ENCODE data around the gene LSM2. TPM values are rescaled to one million over a fixed set of nuclear protein-coding genes. Genes with fewer than 3 reads are reported as not detected.
A peak's percentile ranks its signal among the peaks of the same experiment; 100 is the strongest.

The LSM2 gene
- total and polyA plus RNA-seq, 7 donors: 19.5 to 92.1 (median 35.3) TPM

DNA sequence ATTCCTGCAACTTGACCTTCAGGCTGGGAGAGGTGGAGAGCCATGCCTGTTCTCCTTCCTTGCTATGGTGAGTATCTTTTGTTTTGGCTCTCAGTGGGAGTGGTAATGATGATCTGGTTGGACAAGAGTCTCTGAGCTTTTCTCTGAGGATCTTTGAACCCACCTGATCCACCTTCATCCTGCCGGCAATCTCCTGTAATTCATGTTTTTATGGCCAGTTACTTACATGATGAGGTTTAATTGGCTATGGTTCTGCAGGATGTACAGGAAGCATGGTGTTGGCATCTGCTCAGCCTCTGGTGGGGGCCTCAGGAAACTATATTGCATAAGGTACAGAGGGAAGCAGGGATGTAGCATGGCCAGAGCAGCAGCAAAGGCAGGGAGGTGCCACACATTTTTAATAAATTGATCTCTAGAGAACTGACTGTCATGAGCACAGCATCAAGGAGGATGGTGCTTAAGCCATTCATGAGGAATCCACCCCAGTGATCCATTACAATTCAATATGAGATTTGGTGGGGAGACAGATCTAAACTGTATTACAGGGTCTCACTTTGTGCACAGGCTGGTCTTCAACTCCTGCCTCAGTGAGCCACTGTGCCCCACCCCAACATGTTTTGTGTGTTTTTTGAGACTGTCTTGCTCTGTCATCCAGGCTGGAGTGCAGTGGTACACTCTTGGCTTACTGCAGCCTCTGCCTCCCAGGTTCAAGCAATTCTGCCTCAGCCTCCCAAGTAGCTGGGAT is 30.8 kb upstream of the LSM2 start:
- no peaks in the 10 kb centered on the region for H3K27me3 ChIP-seq (ENCODE audit: insufficient read depth in 3 of 3, low read length in 2 of 3)
- DNase-seq (no peak), ATAC-seq (peak in 1 of 4 donors; percentile 11)
- peak overlapping the region; percentile 86 for H3K4me3 ChIP-seq
- 21 to 35% (median 26%) methylated on average over 1 of the region's 1 CpG for WGBS, 3 donors
- peak overlapping the region; percentile 90 for H3K27ac ChIP-seq
- H3K9me3 ChIP-seq: no peaks in the 10 kb centered on the region
- peaks cover 10 to 55% of the 10 kb centered on the region in 2 donors for H3K36me3 ChIP-seq (ENCODE audit: insufficient read depth in 1 of 2, low read depth in 1 of 2)
- intact Hi-C loops (cut with DNase I): loop anchor here in 1 of 2 donors (2.0 to 10.0 kb wide), 2 partner anchors 25 to 293 kb away; partner anchors contain the start of genes ATP6V1G2, DDX39B, NEU1 and NFKBIL1
- peaks cover 36% of the 10 kb centered on the region for H3K4me1 ChIP-seq
- TF ChIP-seq, protein P1, sequence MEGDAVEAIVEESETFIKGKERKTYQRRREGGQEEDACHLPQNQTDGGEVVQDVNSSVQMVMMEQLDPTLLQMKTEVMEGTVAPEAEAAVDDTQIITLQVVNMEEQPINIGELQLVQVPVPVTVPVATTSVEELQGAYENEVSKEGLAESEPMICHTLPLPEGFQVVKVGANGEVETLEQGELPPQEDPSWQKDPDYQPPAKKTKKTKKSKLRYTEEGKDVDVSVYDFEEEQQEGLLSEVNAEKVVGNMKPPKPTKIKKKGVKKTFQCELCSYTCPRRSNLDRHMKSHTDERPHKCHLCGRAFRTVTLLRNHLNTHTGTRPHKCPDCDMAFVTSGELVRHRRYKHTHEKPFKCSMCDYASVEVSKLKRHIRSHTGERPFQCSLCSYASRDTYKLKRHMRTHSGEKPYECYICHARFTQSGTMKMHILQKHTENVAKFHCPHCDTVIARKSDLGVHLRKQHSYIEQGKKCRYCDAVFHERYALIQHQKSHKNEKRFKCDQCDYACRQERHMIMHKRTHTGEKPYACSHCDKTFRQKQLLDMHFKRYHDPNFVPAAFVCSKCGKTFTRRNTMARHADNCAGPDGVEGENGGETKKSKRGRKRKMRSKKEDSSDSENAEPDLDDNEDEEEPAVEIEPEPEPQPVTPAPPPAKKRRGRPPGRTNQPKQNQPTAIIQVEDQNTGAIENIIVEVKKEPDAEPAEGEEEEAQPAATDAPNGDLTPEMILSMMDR (IDR thresholded peaks at IDR 0.05): no peak

DNA sequence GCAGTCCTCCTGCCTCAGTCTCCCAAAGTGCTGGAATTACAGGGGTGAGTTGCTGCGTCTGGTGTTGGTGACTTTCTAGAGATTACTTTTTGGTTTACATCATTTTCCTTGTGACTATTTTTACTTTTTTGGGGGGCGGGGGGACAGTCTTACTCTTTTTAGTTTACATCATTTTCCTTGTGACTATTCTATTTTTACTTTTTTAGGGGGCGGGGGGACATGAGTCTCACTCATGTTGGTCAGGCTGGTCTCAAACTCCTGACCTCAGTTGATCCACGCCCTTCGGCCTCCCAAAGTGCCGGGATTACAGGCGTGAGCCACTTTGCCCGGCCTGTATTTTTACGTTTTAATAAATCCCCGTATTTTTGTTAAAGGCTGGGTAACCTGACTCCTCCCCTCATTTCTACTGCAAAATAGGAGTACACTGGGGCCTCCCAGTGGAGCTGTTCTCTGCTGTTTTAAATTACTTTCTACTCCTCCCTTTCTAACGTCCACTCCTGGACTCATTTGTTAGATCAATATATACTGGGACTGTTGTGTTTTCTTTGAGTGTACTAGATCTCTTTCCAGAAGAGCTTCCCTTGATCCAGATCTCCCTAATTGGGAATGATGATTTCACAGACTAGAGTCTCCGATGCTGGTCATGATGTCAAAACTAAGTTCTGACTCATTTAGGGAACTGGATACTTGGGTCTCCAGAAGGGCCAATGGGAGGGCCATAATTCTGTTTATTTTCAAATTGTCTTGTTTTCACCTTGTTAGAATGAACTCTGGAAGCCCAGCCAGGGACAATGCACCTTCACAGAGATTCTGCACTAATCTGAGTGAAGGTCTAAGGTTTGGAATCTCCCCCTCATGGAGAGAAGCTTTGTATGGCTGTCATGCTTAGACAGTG is 30.0 kb upstream of the LSM2 start:
- peaks cover 10 to 55% of the 10 kb centered on the region in 2 donors for H3K36me3 ChIP-seq (ENCODE audit: insufficient read depth in 1 of 2, low read depth in 1 of 2)
- H3K27me3 ChIP-seq (ENCODE audit: insufficient read depth in 3 of 3, low read length in 2 of 3): no peaks in the 10 kb centered on the region
- no peaks in the 10 kb centered on the region for H3K9me3 ChIP-seq
- TF ChIP-seq, protein P1 (IDR thresholded peaks at IDR 0.05): no peak
- WGBS, 3 donors: 23 to 29% (median 28%) methylated on average over 12 of the region's 12 CpGs
- intact Hi-C loops (cut with DNase I): loop anchor here in 1 of 2 donors (2.0 to 10.0 kb wide), 2 partner anchors 26 to 292 kb away; partner anchors contain the start of genes ATP6V1G2, DDX39B, NEU1 and NFKBIL1
- H3K27ac ChIP-seq: peak overlapping the region; percentile 90
- H3K4me3 ChIP-seq: peak overlapping the region; percentile 86
- peaks cover 36% of the 10 kb centered on the region for H3K4me1 ChIP-seq
- DNase-seq (no peak), ATAC-seq (peak; percentile 20 to 50 (median 34))

DNA sequence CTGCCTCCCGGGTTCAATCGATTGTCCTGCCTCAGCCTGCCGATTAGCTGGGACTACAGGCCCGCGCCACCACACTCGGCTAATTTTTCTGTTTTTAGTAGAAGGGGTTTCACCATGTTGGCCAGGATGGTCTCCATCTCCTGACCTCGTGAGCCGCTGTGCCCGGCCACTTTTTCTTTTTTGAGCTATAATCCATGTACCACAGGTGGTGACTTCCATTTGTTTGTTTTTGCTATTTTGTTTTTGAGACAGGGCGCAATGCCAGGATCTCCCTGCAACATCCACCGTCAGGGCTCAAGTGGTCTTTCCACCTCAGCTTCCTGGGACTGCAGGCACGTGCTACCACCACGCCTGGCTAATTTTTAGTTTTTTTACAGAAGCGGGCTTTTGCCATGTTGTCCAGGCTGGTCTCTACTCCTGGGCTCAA is 29.3 kb upstream of the LSM2 start:
- peak overlapping the region; percentile 90 for H3K27ac ChIP-seq
- TF ChIP-seq, protein P1 (IDR thresholded peaks at IDR 0.05): no peak
- peaks cover 10 to 50% of the 10 kb centered on the region in 2 donors for H3K36me3 ChIP-seq (ENCODE audit: insufficient read depth in 1 of 2, low read depth in 1 of 2)
- no peaks in the 10 kb centered on the region for H3K9me3 ChIP-seq
- no peaks in the 10 kb centered on the region for H3K27me3 ChIP-seq (ENCODE audit: insufficient read depth in 3 of 3, low read length in 2 of 3)
- H3K4me3 ChIP-seq: peak overlapping the region; percentile 86
- intact Hi-C loops (cut with DNase I): loop anchor here in 1 of 2 donors (2.0 to 10.0 kb wide), 2 partner anchors 27 to 291 kb away; partner anchors contain the start of genes ATP6V1G2, DDX39B, NEU1 and NFKBIL1
- 15 to 17% (median 15%) methylated on average over 14 of the region's 14 CpGs for WGBS, 3 donors
- DNase-seq (no peak), ATAC-seq (no peak)
- H3K4me1 ChIP-seq: peaks cover 42% of the 10 kb centered on the region

DNA sequence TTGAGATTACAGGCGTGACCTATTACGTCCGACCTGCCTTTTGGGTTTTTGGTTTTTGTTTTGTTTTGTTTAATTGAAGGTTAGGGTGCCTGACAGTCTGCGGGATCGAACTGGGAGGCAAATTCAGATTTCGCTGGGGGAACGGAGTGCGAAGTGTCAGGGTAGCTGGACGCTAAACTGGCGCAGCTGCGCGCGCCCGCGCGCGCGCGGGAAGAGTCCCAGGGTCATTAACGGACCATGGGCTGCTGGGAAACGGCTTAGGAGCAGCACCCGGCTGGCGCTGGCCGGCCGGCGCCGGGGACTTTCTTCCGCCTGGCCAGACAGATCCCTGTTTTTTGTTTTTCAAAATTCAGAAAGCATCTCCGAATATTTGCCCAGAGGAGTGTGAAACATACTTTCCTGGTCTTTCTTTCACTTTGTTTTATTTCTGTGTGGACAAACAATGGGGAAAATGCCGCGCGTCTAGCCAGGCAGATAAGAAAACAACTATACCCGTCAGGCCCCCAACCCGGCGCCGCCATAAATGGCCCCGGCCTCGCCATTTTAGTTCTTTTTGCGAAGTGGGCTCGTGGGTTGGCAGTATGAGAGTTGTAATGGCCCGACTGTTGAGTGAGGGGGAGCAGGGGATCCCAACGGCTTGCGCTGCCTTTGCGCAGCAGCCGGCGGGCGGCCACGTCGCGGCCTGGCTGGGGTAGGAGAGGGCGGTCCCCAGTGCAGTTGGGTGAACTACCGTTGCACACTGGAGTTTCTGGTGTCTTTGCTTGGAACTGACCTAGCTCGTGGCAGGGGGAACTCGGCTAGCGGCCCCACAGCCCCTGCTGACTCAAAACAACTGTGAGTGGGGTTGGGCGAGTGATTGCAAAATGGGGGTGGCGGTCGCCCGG is 27.8 kb upstream of the LSM2 start:
- 0 to 1% (median 0%) methylated on average over 59 of the region's 59 CpGs for WGBS, 3 donors
- no peaks in the 10 kb centered on the region for H3K27me3 ChIP-seq (ENCODE audit: insufficient read depth in 3 of 3, low read length in 2 of 3)
- peaks cover 10 to 35% of the 10 kb centered on the region in 2 donors for H3K36me3 ChIP-seq (ENCODE audit: insufficient read depth in 1 of 2, low read depth in 1 of 2)
- H3K4me1 ChIP-seq: peaks cover 46% of the 10 kb centered on the region
- ATAC-seq (peak; percentile 85 to 89 (median 86)), DNase-seq (peak; percentile 89 to 94)
- no peaks in the 10 kb centered on the region for H3K9me3 ChIP-seq
- H3K4me3 ChIP-seq: peak overlapping the region; percentile 86
- intact Hi-C loops (cut with DNase I): loop anchor here (2.0 to 10.0 kb wide), 6 partner anchors 28 to 290 kb away; partner anchors contain the start of genes ATP6V1G2 (in 1 of the 2), DDX39B (in 1 of the 2), EHMT2 (in 1 of the 2) and LY6G5C (in 1 of the 2)
- TF ChIP-seq, protein P1 (IDR thresholded peaks at IDR 0.05): no peak
- H3K27ac ChIP-seq: peak overlapping the region; percentile 90

Measured in psoas muscle (tissue), 8 donors.